ENCODE measurements around the gene ADAMTS14.

Gene ADAMTS14

GRCh38 chr10:70781461-70782051 lies 109.2 kb downstream of the ADAMTS14 start:
- DNase-seq (ENCODE audit: insufficient read length, low spot score) = no peak
- FAIRE-seq = no peak

- FAIRE-seq = no peak
- no peak for DNase-seq (ENCODE audit: insufficient read length, low spot score)
Measured at GRCh38 chr10:70782086-70782745, 109.9 kb downstream of the ADAMTS14 start.

GRCh38 chr10:70782746-70783680 lies 110.7 kb downstream of the ADAMTS14 start:
- no peak for FAIRE-seq
- DNase-seq (ENCODE audit: insufficient read length, low spot score) = no peak

GRCh38 chr10:70784016-70784415 lies 111.7 kb downstream of the ADAMTS14 start:
- no peak for DNase-seq (ENCODE audit: insufficient read length, low spot score)
- FAIRE-seq = no peak

- DNase-seq (ENCODE audit: insufficient read length, low spot score) (no peak), FAIRE-seq (no peak)
Measured at GRCh38 chr10:70784471-70784870, 112.2 kb downstream of the ADAMTS14 start.

GRCh38 chr10:70785190-70785589 lies 112.9 kb downstream of the ADAMTS14 start, which contains the start of gene TBATA:
TBATA (minus strand) TSS chr10:70785377; CDS start chr10:70783379, 1,998 bp downstream.
- no peak for FAIRE-seq

GRCh38 chr10:70786799-70787415 lies 114.6 kb downstream of the ADAMTS14 start:
- FAIRE-seq (no peak), DNase-seq (ENCODE audit: insufficient read length, low spot score) (no peak)

More at GRCh38 chr10:70785190-70785589, 112.9 kb downstream of the ADAMTS14 start, which contains the start of gene TBATA:
- DNase-seq (ENCODE audit: insufficient read length, low spot score) = no peak

- FAIRE-seq (no peak), DNase-seq (ENCODE audit: insufficient read length, low spot score) (no peak)
Measured at GRCh38 chr10:70791386-70792039, 119.2 kb downstream of the ADAMTS14 start.

- DNase-seq (ENCODE audit: insufficient read length, low spot score) = no peak
- FAIRE-seq = no peak
Measured at GRCh38 chr10:70795613-70796012, 123.3 kb downstream of the ADAMTS14 start.

GRCh38 chr10:70797840-70798239 lies 125.5 kb downstream of the ADAMTS14 start:
- DNase-seq (ENCODE audit: insufficient read length, low spot score) = no peak

GRCh38 chr10:70799124-70799523 lies 126.8 kb downstream of the ADAMTS14 start:
- DNase-seq (ENCODE audit: insufficient read length, low spot score) = no peak
- FAIRE-seq = no peak

More at GRCh38 chr10:70797840-70798239, 125.5 kb downstream of the ADAMTS14 start:
- FAIRE-seq = no peak

GRCh38 chr10:70801854-70802253 lies 129.5 kb downstream of the ADAMTS14 start:
- FAIRE-seq (no peak), DNase-seq (ENCODE audit: insufficient read length, low spot score) (no peak)

- DNase-seq (ENCODE audit: insufficient read length, low spot score) (no peak), FAIRE-seq (no peak)
Measured at GRCh38 chr10:70803775-70804420, 131.6 kb downstream of the ADAMTS14 start.

- DNase-seq (ENCODE audit: insufficient read length, low spot score) (no peak), FAIRE-seq (no peak)
Measured at GRCh38 chr10:70804421-70804808, 132.1 kb downstream of the ADAMTS14 start.

- FAIRE-seq = no peak
- DNase-seq (ENCODE audit: insufficient read length, low spot score) = no peak
Measured at GRCh38 chr10:70805619-70806215, 133.4 kb downstream of the ADAMTS14 start.

- no peak for FAIRE-seq
Measured at GRCh38 chr10:70806841-70807240, 134.5 kb downstream of the ADAMTS14 start.

GRCh38 chr10:70807556-70807955 lies 135.2 kb downstream of the ADAMTS14 start:
- FAIRE-seq = no peak
- no peak for DNase-seq (ENCODE audit: insufficient read length, low spot score)

More at GRCh38 chr10:70806841-70807240, 134.5 kb downstream of the ADAMTS14 start:
- DNase-seq (ENCODE audit: insufficient read length, low spot score) = no peak

- no peak for DNase-seq (ENCODE audit: insufficient read length, low spot score)
- peak; percentile 66 for FAIRE-seq
Measured at GRCh38 chr10:70809011-70809611, 136.8 kb downstream of the ADAMTS14 start.

- DNase-seq (ENCODE audit: insufficient read length, low spot score) = no peak
- FAIRE-seq = no peak
Measured at GRCh38 chr10:70809726-70810125, 137.4 kb downstream of the ADAMTS14 start.

Measured in HTR-8/SVneo (cell line).